HG03159 (cell line): ENCODE measurements around the gene ZNF521.

Source experiments
- ATAC-seq: cut with Tn5 transposase; IDR thresholded peaks from one replicate; pipeline ENCODE4 v1.9.1; 2021; ENCODE audit warnings: mild to moderate bottlenecking, moderate library complexity; ENCODE audit not compliant: unreplicated experiment

ZNF521 gene

DNA sequence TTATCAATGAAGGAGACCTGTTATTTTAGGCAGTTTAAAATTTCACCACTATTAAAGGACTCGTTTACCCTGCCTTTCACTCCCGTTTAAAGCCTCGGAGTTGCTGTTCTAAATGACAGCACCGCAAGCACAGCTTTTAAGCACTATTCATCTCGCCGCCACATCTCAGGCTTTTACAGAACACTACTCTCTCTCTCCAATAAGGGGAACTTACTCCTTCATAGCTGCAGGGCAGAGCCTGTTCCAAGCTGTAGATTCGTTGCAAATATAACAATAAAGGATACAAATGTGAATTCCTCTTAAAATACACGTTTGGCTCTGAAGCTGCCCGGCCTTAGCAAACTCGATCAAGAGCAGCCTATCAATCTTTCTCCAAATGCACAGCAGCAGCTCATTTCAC is 271.8 kb downstream of the ZNF521 start:
- no peak for ATAC-seq

GRCh38 chr18:25077944-25078723 is 273.8 kb downstream of the ZNF521 start:
- ATAC-seq = no peak

DNA sequence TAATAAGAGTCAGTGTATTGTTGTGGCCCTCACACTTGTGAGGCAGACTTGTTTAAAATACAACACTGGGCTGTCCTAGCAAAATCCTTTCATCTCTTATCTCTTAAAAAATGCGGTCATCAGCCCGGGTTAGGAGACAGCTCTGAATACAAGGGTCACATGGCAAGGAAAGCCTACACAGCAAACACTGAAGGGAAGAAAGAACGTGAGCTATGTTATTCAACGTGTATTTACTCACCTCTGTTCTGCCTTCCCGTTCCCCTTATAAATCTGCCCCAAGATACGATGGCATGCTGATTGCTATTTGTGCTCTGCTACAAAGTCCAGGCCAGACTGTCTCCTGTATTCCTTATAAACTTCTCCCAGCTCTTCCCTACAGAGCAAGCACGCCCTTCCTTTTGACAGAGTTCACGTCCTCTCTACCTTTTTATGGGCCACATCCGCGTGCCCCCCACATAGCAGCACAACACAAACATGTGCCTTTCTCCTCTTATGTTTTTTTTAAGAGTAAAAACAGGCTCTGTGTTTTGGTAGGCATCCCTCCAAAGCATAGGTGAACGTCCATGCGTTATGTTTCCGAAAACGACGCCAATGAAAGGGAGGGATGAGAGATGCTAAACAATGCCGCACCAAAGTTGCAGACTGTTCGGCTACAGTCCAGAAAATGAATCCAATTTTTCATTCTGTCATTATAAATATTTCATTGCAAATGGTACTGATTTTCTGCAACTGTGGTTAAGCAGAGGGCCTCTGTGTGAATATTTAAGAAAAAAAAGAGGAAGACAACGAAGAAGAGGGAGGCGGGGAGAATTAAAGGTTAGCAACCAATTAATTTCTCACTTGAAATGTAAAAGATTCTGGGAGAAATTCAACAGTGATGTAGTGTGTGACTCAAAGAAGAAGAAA is 274.7 kb downstream of the ZNF521 start:
- ATAC-seq = no peak

DNA sequence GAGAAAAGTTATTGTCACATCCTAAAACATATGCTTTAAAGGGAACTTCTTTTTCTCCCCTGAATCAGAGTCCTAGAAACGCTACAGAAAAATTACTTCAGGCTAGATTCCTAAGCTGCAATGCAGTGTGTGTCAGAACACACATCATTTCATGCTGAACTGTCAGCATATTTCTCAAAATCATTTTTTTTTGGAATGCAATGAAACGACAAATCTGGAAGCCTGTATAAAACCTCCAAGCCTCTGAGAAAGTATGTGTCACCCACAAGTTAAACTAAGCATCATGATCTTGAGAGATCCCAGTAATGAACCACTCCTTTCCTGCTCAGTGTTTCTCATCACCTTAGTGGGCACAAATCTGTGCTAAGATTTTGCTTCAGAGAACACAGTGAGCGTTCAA is 276.2 kb downstream of the ZNF521 start:
- ATAC-seq = no peak

DNA sequence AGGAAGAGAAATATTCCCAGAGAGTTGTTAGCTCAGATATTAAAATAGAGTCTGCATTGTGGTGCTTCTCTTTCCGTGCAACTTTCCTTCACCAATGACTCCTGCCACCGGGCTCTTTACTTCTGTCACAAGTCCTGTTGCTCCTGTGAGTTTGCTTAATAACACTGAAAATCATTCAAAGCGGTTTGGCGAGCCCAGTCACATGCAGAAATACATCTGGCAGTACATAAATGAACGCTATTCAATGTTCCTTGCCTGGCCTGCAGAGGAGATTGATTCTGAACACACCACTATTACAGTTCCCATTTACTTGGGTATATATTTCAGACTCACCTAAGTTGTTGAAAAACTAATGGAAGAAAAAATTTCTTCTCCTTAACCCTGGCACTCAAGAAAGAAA is 276.6 kb downstream of the ZNF521 start:
- no peak for ATAC-seq

GRCh38 chr18:25074925-25075324 is 277.0 kb downstream of the ZNF521 start:
- no peak for ATAC-seq

GRCh38 chr18:25072205-25072604 is 279.8 kb downstream of the ZNF521 start:
- no peak for ATAC-seq

DNA sequence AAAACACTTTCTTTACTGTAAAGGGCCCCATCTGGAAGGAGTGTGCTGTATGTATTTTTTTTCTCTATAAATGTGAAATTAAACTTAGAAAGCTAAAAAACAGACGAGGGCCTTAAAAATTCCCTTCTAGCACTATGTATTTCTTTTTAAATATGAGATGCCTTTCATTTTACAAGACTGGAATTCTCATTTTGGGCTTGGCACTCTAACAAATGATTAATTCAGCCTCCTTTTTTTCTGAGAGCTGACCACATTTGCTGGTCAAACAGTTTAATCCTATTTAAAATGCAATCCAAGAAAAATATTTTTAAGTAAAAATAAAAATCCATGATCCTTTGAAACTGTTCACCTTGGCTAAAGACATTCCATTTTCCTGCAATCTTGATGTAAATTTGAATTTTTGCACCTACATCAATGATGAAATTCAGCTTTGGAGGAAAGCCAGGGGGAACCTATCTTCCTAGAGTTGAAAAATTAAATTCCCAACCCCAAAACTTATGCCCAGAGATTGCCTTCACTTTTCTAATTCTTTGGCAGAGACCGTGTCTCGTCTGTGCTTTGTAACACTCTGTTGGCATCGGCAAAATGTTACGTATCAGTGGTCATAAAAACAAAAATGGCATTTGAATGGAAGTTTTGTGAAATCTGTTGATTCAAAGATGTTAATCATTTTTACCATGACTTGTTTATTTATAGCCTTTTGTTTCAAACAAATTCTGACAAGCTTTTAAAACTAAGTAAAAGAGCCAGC is 284.5 kb downstream of the ZNF521 start:
- no peak for ATAC-seq

DNA sequence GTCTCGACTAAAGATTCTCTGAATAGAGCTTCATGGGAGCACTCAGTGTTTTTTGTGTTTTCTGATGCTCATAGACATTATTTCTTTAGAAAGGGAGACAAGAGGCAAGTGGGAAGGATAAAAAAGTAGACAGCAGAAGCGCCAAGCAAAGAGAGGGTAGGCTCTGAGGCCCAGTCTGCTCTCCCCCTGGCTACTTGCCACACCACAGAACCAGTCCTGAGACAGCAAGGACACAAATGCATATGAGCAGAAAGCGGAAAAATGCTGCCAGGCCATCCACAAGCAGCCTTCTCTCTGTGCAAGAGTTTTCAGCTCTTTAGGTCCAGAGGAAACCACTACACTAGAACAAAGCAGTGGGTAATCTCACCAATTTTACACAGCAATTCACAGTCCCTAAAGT is 285.4 kb downstream of the ZNF521 start:
- ATAC-seq = no peak

DNA sequence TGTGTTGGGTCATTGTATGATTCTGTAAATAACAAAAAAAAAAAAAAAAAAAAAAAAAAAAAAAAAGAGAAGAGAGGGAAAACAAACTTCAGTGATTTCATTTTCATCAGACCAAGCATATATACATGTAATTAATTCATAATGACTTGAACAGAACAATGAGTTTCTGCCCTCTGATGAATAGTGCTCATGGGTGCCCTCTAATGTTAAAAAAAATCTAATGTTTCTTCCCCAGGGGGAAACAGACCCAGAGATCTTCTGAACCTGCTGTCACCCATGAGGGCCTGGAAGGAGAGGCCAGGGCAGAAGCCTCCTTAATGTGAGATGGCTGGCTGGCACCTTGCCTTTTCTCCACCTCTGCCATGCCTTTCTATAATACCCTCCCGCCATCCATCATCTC is 289.2 kb downstream of the ZNF521 start:
- ATAC-seq = no peak

- ATAC-seq = no peak
These were observed 290.6 kb downstream of the ZNF521 start for GRCh38 chr18:25061395-25061794.

DNA sequence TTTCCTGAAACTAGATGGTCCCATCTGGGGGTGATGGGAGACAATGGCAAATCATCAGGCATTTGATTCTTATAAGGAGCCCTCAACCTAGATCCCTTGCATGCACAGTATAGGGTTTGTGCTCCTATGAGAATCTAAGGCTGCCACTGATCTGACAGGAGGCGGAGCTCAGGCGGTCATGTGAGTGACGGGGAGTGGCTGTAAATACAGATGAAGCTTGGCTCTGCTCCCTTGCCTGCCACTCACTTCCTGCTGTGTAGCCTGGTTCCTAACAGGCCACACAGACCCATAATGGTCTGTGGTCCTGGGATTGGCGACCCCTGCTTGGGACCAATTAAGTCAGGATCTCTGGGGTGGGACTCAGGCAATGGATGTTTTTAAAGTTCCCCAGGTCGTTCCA is 293.4 kb downstream of the ZNF521 start:
- ATAC-seq = no peak

DNA sequence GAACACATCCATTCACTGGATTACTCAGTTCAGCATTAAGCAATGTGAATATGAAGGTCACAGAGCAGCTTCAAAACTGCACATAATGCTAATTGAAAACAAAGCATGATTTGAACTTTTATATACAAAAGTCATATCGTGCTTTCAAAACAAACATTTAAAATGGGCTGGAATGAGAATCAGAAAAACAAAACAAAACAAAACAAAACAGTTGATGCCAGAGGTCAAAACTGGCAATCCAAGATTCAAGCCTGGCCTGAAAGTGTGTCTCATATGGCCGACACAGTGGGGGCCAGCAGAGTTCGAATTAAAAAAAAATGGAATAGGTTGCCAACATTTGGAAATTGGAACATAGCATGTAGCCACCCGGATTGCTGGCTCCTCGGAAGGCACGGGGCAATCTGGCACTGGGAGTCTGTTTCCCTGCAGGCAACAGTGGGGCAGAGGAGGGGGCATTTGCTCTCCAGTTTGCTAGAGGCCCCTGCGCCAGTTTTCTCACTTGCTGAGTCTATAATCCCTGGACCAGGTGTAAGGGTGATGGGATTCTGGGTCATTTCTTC is 294.4 kb downstream of the ZNF521 start:
- no peak for ATAC-seq

GRCh38 chr18:25056429-25056828 is 295.5 kb downstream of the ZNF521 start:
- no peak for ATAC-seq

GRCh38 chr18:25055076-25055475 is 296.9 kb downstream of the ZNF521 start:
- no peak for ATAC-seq

- no peak for ATAC-seq
These were observed 298.5 kb downstream of the ZNF521 start for GRCh38 chr18:25053466-25053865.

GRCh38 chr18:25052511-25052921 is 299.4 kb downstream of the ZNF521 start:
- no peak for ATAC-seq

- ATAC-seq = no peak
These were observed 301.4 kb downstream of the ZNF521 start for GRCh38 chr18:25050605-25051004.

GRCh38 chr18:25047983-25048382 is 304.0 kb downstream of the ZNF521 start:
- ATAC-seq = no peak

DNA sequence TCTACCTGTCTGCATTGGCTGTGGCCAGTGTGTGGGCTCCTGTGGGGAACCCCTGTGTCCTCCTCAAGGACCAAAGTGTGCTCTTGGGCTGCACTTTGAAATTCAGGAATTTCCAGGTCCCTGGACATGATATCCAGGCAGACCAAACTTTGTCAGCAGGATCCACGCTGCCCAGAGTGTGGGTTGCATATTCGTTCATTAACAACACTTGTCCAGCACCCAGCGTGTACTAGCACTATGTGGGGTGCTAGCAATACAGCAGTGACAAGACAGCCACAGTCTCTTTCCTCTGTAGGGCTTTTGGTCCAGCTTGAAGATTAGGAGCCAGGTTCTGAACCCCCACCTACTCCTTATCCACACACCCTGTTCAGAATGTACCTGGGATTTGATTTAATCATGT is 304.5 kb downstream of the ZNF521 start:
- ATAC-seq = no peak

GRCh38 chr18:25044694-25045093 is 307.3 kb downstream of the ZNF521 start:
- ATAC-seq = no peak
